Measurements from ENCODE around the gene KCNJ6. TPM values are rescaled to one million over a fixed set of nuclear protein-coding genes. Genes with fewer than 3 reads are reported as not detected.
A peak's percentile ranks its signal among the peaks of the same experiment; 100 is the strongest.

The KCNJ6 gene
- total RNA-seq, 1 donor from 2014 or later: 0.33 TPM

DNA sequence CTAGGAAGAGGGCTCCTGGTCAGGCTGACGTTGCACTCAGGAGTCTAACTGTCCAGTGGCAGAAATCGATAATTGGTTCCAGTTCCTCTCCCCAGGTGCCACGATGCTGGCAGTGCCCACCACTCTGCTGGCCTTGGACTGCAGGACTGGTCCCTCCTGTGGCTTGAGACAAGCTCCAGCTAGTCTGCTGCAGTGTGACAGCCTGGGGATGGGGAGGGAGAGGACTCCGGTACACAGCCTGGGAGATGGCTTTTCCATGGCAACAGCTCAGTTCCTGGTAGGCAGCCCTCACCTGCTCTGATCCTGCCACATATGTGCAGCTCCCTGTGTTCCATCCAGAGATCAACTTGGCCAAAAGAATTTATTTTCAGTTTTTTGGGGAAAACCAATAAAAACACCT, 239.3 kb downstream of the KCNJ6 start:
- TF ChIP-seq, protein P1, sequence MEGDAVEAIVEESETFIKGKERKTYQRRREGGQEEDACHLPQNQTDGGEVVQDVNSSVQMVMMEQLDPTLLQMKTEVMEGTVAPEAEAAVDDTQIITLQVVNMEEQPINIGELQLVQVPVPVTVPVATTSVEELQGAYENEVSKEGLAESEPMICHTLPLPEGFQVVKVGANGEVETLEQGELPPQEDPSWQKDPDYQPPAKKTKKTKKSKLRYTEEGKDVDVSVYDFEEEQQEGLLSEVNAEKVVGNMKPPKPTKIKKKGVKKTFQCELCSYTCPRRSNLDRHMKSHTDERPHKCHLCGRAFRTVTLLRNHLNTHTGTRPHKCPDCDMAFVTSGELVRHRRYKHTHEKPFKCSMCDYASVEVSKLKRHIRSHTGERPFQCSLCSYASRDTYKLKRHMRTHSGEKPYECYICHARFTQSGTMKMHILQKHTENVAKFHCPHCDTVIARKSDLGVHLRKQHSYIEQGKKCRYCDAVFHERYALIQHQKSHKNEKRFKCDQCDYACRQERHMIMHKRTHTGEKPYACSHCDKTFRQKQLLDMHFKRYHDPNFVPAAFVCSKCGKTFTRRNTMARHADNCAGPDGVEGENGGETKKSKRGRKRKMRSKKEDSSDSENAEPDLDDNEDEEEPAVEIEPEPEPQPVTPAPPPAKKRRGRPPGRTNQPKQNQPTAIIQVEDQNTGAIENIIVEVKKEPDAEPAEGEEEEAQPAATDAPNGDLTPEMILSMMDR (IDR thresholded peaks at IDR 0.05; ENCODE audit: insufficient read depth, low read length, poor library complexity, severe bottlenecking): no peak
- DNase-seq (ENCODE audit: low read depth): no peak
- Histone ChIP-seq H3K27me3 (ENCODE audit: control insufficient read depth, insufficient read depth, low read length) (peaks cover 17% of the 10 kb centered on the region), H3K36me3 (ENCODE audit: control insufficient read depth, insufficient read depth, low read length) (no peaks in the 10 kb centered on the region), H3K4me3 (ENCODE audit: low read depth, low read length) (no peak overlapping the region)

DNA sequence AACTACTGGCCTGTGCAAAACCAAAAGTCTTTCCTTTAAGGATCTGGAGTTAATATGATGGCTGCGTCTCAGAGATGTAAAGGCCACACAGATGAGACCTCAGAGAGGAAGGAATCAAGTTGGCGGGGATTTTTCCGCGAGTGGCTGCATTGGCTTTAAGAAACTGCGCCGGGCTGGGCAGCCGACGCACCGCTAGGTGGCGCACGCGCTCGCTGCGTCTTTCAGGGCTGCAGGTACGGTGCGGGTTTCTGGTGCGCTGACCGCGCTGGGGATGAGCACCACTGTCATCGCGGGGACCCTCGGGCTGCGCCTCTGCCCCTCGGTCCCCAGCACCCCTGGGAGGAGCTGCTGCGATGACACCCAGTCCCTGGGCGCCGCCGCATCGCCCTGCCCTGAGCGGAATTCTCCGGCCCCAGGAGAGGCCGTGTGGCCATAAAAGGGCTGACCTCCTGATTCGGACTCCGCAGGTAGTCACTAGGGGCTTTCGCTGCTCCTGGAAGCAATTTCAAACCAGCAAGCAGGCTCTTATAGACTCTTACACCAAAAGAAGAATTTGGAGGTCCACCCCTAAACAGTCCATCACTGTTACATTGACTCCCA, 241.0 kb downstream of the KCNJ6 start:
- H3K4me3 ChIP-seq (ENCODE audit: low read depth, low read length): no peak overlapping the region
- peaks cover 13% of the 10 kb centered on the region for H3K27me3 ChIP-seq (ENCODE audit: control insufficient read depth, insufficient read depth, low read length)

DNA sequence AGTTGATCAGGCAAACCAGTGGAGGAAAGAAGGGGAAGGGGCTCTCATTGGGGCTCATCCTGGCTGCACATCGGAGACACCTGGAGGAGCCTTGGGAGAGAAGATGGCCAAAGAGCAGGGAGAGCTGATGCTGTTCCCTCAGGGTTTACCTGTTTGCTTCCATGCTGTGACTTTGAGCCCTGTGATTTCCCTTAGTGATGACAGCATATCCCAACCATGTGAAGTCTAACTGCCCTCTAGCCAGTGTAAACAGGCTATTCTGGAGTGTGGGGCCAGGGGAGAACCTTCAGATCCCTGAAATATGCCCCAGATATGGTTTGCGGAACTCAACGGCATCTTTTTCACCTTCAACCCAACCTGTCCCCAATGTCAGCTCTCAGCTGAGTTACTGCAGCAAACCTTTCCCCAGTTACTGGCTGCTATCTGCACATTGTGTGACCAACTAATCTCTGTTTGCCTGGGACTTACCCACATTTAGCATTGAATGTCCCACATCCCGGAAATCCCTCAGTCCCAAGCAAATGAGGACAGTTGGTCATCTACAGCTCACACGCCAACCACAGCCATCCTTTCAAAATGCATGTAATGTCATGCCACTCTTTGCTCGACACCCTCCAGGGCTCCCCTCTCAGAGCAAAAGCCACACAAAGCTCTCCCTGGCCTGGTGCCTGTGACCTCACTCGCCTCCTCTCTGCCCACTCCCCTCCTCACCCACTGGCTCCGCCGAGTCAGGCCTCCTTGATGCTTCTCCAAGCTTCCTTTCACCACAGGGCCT, 242.3 kb downstream of the KCNJ6 start:
- no peaks in the 10 kb centered on the region for H3K36me3 ChIP-seq (ENCODE audit: control insufficient read depth, insufficient read depth, low read length)
- H3K4me3 ChIP-seq (ENCODE audit: low read depth, low read length): no peak overlapping the region
- no peak for DNase-seq (ENCODE audit: low read depth)
- TF ChIP-seq, protein P1 (IDR thresholded peaks at IDR 0.05; ENCODE audit: insufficient read depth, low read length, poor library complexity, severe bottlenecking): no peak
- H3K27me3 ChIP-seq (ENCODE audit: control insufficient read depth, insufficient read depth, low read length): peaks cover 13% of the 10 kb centered on the region

More for the DNA sequence above, 241.0 kb downstream of the KCNJ6 start:
- no peak for DNase-seq (ENCODE audit: low read depth)
- H3K36me3 ChIP-seq (ENCODE audit: control insufficient read depth, insufficient read depth, low read length): no peaks in the 10 kb centered on the region
- TF ChIP-seq, protein P1 (IDR thresholded peaks at IDR 0.05; ENCODE audit: insufficient read depth, low read length, poor library complexity, severe bottlenecking): peak; percentile 91

DNA sequence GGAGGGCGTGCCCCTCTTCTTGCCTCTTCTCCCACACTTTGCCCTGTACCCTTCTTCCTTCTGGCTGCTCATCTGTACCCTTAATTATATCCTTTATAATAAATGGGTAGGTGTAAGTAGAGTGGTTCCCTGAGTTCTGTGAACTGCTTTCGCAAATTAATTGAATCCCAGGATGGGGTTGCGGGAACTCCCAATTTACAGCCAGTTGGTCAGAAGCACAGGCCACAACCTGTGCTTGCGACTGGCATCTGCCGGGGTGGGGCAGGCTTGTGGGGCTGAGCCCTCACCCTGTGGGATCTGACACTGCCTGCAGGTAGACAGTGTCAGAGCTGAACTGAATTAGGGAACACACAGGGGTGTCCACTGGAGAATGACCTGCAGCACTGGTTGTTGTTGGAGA, 244.9 kb downstream of the KCNJ6 start:
- DNase-seq (ENCODE audit: low read depth): no peak
- no peak overlapping the region for H3K4me3 ChIP-seq (ENCODE audit: low read depth, low read length)
- TF ChIP-seq, protein P1 (IDR thresholded peaks at IDR 0.05; ENCODE audit: insufficient read depth, low read length, poor library complexity, severe bottlenecking): no peak

DNA sequence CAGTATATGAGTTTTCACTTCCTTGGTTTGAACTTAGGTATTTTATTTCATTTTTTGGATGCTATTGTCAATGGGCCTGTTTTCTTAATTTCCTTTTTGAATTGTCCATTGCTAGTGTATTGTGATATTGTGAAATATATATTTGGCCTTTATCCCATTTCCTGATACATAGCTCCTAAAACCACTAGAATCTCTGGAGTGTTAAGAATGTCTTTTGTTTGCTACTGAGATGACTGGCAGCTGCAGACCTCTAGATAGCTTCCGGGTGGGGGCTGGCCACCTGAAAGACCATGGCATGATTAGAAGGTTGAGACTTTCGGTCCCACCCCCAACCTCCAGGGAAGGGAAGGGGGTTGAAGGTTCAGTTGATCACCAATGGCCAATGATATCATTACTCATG, 245.4 kb downstream of the KCNJ6 start:
- TF ChIP-seq, protein P1 (IDR thresholded peaks at IDR 0.05; ENCODE audit: insufficient read depth, low read length, poor library complexity, severe bottlenecking): no peak
- no peaks in the 10 kb centered on the region for H3K36me3 ChIP-seq (ENCODE audit: control insufficient read depth, insufficient read depth, low read length)
- no peak for DNase-seq (ENCODE audit: low read depth)
- peaks cover 10% of the 10 kb centered on the region for H3K27me3 ChIP-seq (ENCODE audit: control insufficient read depth, insufficient read depth, low read length)
- no peak overlapping the region for H3K4me3 ChIP-seq (ENCODE audit: low read depth, low read length)

More for the DNA sequence above, 244.9 kb downstream of the KCNJ6 start:
- Histone ChIP-seq H3K27me3 (ENCODE audit: control insufficient read depth, insufficient read depth, low read length) (peaks cover 10% of the 10 kb centered on the region), H3K36me3 (ENCODE audit: control insufficient read depth, insufficient read depth, low read length) (no peaks in the 10 kb centered on the region)
